ENCODE measurements around the gene MAP2K5.

Gene MAP2K5

DNA sequence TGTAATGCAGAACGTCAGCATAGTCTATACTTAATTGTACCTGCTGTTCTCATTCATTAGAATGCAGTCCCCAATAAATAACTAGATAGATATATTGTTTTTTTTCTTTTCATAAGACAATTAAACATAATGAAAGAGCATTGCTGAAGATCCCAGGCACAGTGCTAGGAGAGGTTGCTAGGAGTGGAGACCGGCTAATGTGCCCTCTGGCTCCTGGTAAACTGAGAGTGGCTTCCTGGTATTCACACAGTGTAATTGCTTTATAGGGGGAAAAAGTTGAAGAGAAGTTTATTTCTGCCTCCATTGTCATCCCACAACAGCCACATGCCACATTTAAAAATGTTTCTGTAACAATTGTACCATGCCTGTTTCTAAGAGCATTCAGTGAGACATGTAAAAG is 135.6 kb downstream of the MAP2K5 start:
- Mint-ChIP-seq H3K36me3 (ENCODE audit: low read depth) (peaks cover 40% of the 10 kb centered on the region), H3K4me1 (ENCODE audit: low read depth) (no peaks in the 10 kb centered on the region), H3K27ac (no peak overlapping the region), H3K9me3 (no peaks in the 10 kb centered on the region), H3K4me3 (no peak overlapping the region), H3K27me3 (no peaks in the 10 kb centered on the region)
- DNase-seq, result no peak

DNA sequence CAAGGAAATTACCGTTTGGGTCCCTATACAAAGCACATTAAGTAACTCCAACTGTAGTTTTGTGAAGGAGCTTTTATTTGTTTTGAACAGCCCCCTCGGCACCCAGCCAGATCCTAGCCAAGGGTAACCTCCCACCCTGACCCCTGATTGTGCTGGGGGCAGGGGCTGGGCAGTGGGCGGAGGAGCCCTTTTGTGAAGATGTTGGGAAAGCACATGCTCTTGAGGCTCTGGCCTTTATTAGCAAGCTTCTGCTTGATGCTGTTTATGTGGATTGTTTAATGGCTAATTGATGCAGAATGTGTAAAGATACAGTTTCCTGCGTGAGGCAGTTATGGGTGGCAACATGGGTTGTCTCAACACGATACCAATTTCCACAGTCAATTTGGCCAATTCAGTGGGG is 136.5 kb downstream of the MAP2K5 start:
- Mint-ChIP-seq H3K4me1 (ENCODE audit: low read depth) (no peaks in the 10 kb centered on the region), H3K27ac (no peak overlapping the region), H3K4me3 (no peak overlapping the region), H3K27me3 (no peaks in the 10 kb centered on the region), H3K9me3 (no peaks in the 10 kb centered on the region), H3K36me3 (ENCODE audit: low read depth) (peaks cover 42% of the 10 kb centered on the region)
- no peak for DNase-seq

DNA sequence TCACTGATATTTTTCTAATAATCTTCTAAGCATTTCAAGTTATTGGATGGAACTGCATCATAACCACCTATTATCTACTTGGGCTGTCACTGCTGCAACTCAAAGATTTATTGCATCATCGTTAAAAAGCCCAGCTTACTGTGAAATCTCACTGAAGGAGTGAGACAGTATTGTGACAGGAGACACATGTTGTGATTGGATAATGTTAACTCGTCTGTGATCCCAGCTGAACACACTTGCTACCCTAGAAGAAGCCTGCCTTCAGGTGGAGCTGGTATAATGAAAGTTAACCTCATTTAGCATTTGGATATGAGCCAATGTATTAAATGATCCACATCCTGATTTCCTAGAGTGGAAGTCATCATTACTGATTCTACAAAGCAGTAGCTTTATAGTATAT is 138.1 kb downstream of the MAP2K5 start:
- Mint-ChIP-seq H3K4me1 (ENCODE audit: low read depth) (no peaks in the 10 kb centered on the region), H3K27me3 (no peaks in the 10 kb centered on the region), H3K27ac (no peak overlapping the region), H3K4me3 (no peak overlapping the region), H3K36me3 (ENCODE audit: low read depth) (peaks cover 48% of the 10 kb centered on the region), H3K9me3 (peaks cover 9% of the 10 kb centered on the region)
- DNase-seq, result no peak

DNA sequence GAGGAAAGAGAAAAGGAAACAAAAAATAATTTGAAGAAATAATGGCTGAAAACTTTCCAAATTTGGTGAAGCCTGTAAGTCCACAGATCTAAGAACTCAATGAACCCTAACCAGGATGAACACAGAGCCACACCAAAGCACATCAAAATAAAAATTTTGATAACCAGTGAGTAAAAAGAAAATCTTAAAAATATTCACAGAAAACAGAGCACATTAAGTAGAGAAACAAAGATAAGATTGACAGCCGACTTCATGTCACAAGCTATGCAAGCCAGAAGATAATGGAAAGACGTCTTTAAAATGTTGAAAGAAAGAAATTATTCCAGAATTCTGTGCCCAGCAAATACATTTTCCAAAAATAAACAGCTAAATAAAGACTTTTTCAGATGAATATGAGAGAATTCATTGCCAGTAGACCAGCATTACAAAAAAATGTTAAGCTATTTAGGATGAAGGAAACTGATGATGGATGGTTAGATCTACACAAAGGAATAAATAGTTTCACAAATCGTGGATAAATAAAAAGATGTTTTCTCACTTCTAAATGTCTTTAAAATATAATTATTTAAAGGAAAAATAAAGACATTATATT is 142.6 kb downstream of the MAP2K5 start:
- H3K27me3 Mint-ChIP-seq, result no peaks in the 10 kb centered on the region
- DNase-seq, result no peak
- H3K27ac Mint-ChIP-seq, result no peak overlapping the region
- peaks cover 37% of the 10 kb centered on the region for H3K36me3 Mint-ChIP-seq (ENCODE audit: low read depth)
- peaks cover 13% of the 10 kb centered on the region for H3K9me3 Mint-ChIP-seq
- H3K4me1 Mint-ChIP-seq (ENCODE audit: low read depth), result no peaks in the 10 kb centered on the region
- H3K4me3 Mint-ChIP-seq, result no peak overlapping the region

DNA sequence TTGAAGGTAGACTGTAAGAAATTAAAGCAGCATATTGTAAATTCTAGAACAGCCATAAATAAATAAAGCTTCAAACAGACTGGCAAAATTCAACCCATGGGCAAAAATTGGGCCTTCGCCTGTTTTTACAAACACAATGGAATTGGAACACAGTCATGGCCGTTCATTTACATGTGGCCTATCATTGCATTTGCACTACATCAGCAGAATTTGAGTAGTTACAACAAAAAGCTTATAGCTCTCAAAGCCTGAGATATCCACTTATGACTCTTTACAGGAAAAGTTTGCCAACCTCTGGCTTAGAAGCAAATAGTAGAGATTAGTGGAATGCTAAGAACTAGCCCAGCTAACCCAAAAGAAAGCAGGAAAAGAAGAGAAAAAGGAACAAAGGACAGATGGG is 143.2 kb downstream of the MAP2K5 start:
- peaks cover 13% of the 10 kb centered on the region for H3K9me3 Mint-ChIP-seq
- peaks cover 33% of the 10 kb centered on the region for H3K36me3 Mint-ChIP-seq (ENCODE audit: low read depth)
- no peak for DNase-seq
- no peaks in the 10 kb centered on the region for H3K4me1 Mint-ChIP-seq (ENCODE audit: low read depth)
- H3K27ac Mint-ChIP-seq, result no peak overlapping the region
- no peak overlapping the region for H3K4me3 Mint-ChIP-seq
- H3K27me3 Mint-ChIP-seq, result no peaks in the 10 kb centered on the region

DNA sequence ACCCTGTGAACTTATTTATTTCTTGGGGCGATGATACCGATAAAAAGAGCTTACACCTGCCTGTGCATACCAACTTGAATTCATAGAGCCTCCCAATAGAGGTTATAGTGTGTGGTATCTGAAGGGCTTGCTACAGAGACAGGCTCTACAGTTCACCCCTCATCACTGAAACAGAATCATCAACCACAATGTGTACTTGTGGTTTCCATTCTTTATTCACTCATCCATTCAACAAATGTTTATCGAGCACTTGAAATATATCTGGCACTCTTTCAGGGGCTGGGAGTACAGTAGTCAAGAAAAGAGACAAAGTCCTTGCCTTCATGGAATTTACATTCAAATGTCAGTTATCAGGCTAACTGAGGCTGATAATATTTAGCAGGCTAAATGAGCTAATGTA is 148.4 kb downstream of the MAP2K5 start:
- Mint-ChIP-seq H3K27ac (no peak overlapping the region), H3K4me1 (ENCODE audit: low read depth) (peaks cover 4% of the 10 kb centered on the region), H3K27me3 (no peaks in the 10 kb centered on the region), H3K36me3 (ENCODE audit: low read depth) (peaks cover 24% of the 10 kb centered on the region), H3K9me3 (peaks cover 2% of the 10 kb centered on the region), H3K4me3 (no peak overlapping the region)
- DNase-seq, result no peak

DNA sequence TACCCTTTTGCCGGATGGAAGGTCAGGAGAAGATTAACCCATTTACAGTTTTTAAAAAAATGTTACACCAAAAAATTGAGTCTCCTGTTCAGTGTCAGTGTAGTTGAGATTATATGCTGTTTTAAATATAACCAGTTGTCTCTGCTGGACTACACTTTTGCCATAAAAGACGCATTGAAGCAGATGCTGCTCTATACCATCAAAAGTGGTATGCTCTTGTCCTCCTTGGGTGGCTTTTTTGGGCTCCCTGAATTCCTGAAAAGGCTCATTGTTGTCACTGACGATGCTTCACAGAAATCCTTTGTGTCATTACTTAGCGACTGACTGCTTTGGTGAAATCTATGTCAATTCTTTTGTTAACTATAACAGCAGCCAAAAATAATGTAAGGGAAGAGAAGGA is 148.9 kb downstream of the MAP2K5 start:
- no peak for DNase-seq
- H3K27ac Mint-ChIP-seq, result no peak overlapping the region
- peaks cover 4% of the 10 kb centered on the region for H3K4me1 Mint-ChIP-seq (ENCODE audit: low read depth)
- peaks cover 22% of the 10 kb centered on the region for H3K36me3 Mint-ChIP-seq (ENCODE audit: low read depth)
- no peaks in the 10 kb centered on the region for H3K9me3 Mint-ChIP-seq
- no peaks in the 10 kb centered on the region for H3K27me3 Mint-ChIP-seq
- no peak overlapping the region for H3K4me3 Mint-ChIP-seq

DNA sequence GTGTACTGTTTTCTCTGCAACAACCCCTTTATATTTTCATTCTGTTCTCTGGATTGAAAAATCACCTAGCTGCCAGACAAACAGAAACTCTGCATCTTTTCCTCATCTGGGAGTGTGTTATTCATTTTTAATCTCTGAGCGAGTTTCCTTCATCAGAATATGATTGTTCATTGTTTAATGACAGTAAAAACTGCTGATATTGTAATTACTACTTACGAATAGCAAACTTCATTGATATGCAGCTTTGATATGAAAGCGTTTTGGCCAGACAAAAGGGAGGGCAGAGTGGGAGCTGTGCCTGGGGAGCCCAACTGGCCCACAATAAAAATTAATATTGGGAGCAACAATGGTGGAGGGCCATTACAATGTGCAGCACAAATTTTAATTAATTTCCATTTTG is 150.1 kb downstream of the MAP2K5 start:
- H3K36me3 Mint-ChIP-seq (ENCODE audit: low read depth), result peaks cover 23% of the 10 kb centered on the region
- H3K27me3 Mint-ChIP-seq, result no peaks in the 10 kb centered on the region
- no peak overlapping the region for H3K4me3 Mint-ChIP-seq
- peaks cover 4% of the 10 kb centered on the region for H3K4me1 Mint-ChIP-seq (ENCODE audit: low read depth)
- no peaks in the 10 kb centered on the region for H3K9me3 Mint-ChIP-seq
- DNase-seq, result no peak
- no peak overlapping the region for H3K27ac Mint-ChIP-seq

DNA sequence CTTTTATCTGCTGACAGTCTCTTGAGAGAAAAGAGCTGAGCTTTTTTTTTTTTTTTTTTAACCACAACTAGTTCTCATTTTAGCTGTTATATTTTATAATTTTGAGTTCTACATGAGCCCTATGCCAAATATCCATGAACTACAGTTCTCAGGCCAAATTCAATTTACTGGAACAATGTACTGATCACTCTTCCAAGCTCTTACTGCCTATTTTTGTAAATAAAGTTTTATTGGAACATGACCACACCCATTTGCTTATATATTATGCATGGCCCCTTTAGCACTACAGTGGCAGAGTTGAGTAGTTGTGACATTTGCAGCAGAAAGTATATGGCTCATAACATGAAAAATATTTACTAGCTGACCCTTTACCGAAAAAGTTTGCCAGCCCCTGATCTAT is 153.6 kb downstream of the MAP2K5 start:
- Mint-ChIP-seq H3K4me1 (ENCODE audit: low read depth) (peaks cover 1% of the 10 kb centered on the region), H3K27me3 (no peaks in the 10 kb centered on the region), H3K9me3 (no peaks in the 10 kb centered on the region), H3K4me3 (no peak overlapping the region), H3K36me3 (ENCODE audit: low read depth) (peaks cover 43% of the 10 kb centered on the region), H3K27ac (no peak overlapping the region)
- DNase-seq, result no peak

DNA sequence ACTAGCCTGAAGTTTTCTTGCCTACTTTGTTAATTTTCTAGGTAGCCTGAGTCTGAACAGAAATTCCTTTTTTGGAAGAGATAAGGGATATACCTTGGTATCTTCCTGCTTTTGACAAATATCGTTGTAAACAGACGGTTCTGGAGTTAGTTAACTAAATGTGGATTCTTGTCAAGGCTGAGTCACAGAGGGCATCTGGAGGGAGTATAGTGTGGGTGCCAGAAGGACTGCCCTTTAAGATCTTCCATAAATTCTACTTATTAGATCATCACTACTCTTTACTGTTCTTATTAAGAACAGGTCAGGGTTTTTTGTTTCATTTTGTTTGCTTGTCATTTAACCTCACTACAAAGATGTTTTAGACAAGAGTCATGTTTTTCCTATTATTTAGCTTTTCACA is 157.5 kb downstream of the MAP2K5 start:
- no peak for DNase-seq
- Mint-ChIP-seq H3K36me3 (ENCODE audit: low read depth) (peaks cover 29% of the 10 kb centered on the region), H3K9me3 (no peaks in the 10 kb centered on the region), H3K4me1 (ENCODE audit: low read depth) (no peaks in the 10 kb centered on the region), H3K27me3 (no peaks in the 10 kb centered on the region), H3K27ac (no peak overlapping the region), H3K4me3 (no peak overlapping the region)

DNA sequence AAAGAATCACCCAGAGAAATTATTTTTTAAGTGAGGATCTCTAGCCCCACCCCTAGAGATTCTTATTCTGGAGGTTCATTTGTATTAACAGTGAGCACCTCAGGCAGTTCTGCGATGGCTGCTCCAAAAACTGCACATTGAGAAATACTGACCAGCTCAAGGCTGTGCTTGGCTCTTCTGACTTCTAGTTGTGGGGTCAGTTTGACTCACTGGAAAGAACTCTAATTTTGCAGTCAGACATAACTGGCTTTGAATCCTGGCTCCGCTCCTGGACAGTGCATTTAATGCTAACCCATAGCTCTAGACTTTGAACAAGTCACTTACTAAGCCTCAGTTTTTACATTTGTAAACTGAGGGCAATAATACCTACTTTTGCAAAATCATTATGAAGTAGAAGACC is 159.2 kb downstream of the MAP2K5 start:
- Mint-ChIP-seq H3K27me3 (no peaks in the 10 kb centered on the region), H3K4me1 (ENCODE audit: low read depth) (no peaks in the 10 kb centered on the region), H3K27ac (no peak overlapping the region), H3K36me3 (ENCODE audit: low read depth) (peaks cover 32% of the 10 kb centered on the region), H3K4me3 (no peak overlapping the region), H3K9me3 (no peaks in the 10 kb centered on the region)
- no peak for DNase-seq

DNA sequence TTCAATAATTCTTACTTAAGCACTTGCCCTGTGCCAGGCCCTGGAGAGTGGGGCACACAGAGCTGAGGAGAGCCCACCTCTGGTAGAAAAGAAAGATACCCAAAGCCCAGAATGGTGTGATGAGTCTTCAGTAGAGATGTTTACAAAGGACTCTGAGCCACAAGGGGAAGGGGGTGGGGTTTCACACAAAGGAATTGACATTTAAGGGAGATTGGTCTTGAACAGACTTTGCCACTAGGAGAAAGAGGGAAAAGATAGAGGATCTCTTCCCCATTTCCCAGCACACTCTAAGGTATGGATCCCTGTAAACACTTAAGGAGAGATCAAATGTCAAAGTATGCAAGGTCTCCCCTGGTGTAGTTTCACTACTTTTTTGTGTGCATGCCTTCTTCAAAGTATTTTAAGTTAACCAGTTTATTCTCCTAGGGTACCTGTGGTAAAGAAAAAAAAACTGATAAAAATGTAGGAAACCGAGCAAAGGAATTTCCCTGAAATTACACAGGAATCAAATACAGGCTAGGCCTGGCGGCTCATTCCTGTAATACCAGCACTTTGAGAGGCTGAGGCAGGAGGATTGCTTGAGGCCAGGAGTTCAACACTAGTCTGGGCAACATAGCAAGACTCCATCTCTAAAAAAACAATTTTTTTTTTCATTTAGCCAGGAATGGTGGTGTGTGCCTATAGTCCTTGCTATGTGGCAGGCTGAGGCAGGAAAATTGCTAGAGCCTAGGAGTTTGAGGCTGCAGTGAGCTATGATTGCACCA is 165.2 kb downstream of the MAP2K5 start:
- H3K9me3 Mint-ChIP-seq, result no peaks in the 10 kb centered on the region
- peaks cover 5% of the 10 kb centered on the region for H3K4me1 Mint-ChIP-seq (ENCODE audit: low read depth)
- peaks cover 19% of the 10 kb centered on the region for H3K36me3 Mint-ChIP-seq (ENCODE audit: low read depth)
- H3K27ac Mint-ChIP-seq, result no peak overlapping the region
- no peak overlapping the region for H3K4me3 Mint-ChIP-seq
- no peaks in the 10 kb centered on the region for H3K27me3 Mint-ChIP-seq
- DNase-seq, result no peak

DNA sequence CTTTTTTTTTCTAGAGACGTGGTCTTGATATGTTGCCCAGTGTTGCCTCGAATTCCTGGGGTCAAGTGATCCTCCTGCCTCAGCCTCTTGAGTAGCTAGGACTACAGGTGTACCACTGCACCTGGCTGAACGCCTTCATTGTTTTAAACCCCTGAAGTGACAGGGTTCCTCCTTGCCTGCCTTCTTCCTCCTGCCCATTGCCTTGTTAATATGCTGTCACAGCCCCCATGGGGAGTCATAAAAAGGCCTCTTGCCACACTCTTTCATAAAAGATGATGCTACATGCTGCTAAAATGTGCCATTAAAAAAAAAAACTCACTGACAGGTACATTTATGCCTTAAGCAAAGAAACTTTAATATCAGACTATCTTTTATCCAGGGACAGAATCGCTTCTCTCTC is 166.0 kb downstream of the MAP2K5 start:
- no peaks in the 10 kb centered on the region for H3K27me3 Mint-ChIP-seq
- H3K36me3 Mint-ChIP-seq (ENCODE audit: low read depth), result peaks cover 17% of the 10 kb centered on the region
- no peak for DNase-seq
- no peak overlapping the region for H3K27ac Mint-ChIP-seq
- H3K4me3 Mint-ChIP-seq, result no peak overlapping the region
- no peaks in the 10 kb centered on the region for H3K9me3 Mint-ChIP-seq
- peaks cover 5% of the 10 kb centered on the region for H3K4me1 Mint-ChIP-seq (ENCODE audit: low read depth)

DNA sequence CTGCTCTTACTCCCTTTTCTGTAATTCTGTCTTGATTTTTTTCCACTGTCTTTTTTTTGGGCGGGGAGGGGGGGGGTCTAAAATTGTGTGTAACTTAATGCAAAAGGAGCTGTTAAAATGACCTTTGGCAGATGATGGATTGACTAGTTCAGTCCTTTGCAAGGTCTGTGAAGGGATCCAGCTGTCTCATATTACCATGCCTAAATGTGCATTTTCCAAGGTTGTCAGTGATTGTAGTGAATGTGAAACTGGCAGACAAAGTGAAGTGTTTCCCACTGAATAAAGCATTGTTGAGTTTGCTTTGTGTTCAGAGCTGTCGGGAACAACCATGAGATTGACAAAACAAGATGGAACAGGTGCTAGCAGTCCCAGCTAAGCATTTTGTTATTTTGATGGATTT is 172.7 kb downstream of the MAP2K5 start:
- Mint-ChIP-seq H3K27ac (no peak overlapping the region), H3K4me1 (ENCODE audit: low read depth) (no peaks in the 10 kb centered on the region), H3K36me3 (ENCODE audit: low read depth) (peaks cover 17% of the 10 kb centered on the region), H3K4me3 (no peak overlapping the region), H3K27me3 (no peaks in the 10 kb centered on the region), H3K9me3 (no peaks in the 10 kb centered on the region)
- DNase-seq, result no peak

DNA sequence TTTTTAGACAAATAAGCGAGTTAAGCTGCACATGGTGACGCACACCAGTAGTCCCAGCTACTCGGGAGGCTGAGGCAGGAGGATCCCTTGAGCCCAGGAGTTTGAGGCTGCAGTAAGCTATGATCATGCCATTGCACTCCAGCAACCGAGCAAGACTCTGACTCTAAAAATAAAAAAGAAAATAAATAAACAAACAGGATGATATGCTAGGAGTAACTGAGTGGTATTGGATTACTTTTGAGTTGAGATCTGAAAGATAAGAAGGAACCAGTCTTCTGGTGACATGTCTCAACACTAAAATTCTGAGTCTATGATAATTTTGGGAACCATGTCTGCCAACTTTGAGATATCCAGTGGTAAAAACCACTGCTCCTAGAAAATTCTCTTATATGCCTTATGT is 173.7 kb downstream of the MAP2K5 start:
- H3K9me3 Mint-ChIP-seq, result no peaks in the 10 kb centered on the region
- H3K4me3 Mint-ChIP-seq, result no peak overlapping the region
- peaks cover 12% of the 10 kb centered on the region for H3K36me3 Mint-ChIP-seq (ENCODE audit: low read depth)
- H3K27me3 Mint-ChIP-seq, result no peaks in the 10 kb centered on the region
- H3K27ac Mint-ChIP-seq, result no peak overlapping the region
- no peak for DNase-seq
- H3K4me1 Mint-ChIP-seq (ENCODE audit: low read depth), result no peaks in the 10 kb centered on the region

Measured in activated T-cell treated with anti-CD3 and anti-CD28 coated beads, Interleukin-2, amount 50 U/mL, for 24 hours (primary cell).